ENCODE results near the gene DPEP1.
A peak's percentile ranks its signal among the peaks of the same experiment; 100 is the strongest.
"Not testable (repeated sequence)": the region's sequence is repeated elsewhere in the genome, so short reads cannot be mapped to it uniquely, and the experiment has no call there.

DPEP1 gene

GRCh38 chr16:89646270-89646669 lies 32.8 kb downstream of the DPEP1 start:
- DNase-seq (ENCODE audit: insufficient read length) (no peak), FAIRE-seq (no peak)
- no peak for TF ChIP-seq TAF1 (IDR thresholded peaks at IDR 0.05; ENCODE audit: borderline replicate concordance, low read depth, low read length)
- TF ChIP-seq POLR2A (IDR thresholded peaks at IDR 0.05; ENCODE audit: low read depth, low read length): no peak
- TF ChIP-seq POLR2AphosphoS5 (IDR thresholded peaks at IDR 0.05; ENCODE audit: low read depth, low read length): no peak

- no peak for TF ChIP-seq POLR2AphosphoS5 (IDR thresholded peaks at IDR 0.05; ENCODE audit: low read depth, low read length)
- no peak for TF ChIP-seq TAF1 (IDR thresholded peaks at IDR 0.05; ENCODE audit: borderline replicate concordance, low read depth, low read length)
- TF ChIP-seq POLR2A (IDR thresholded peaks at IDR 0.05; ENCODE audit: low read depth, low read length): no peak
- no peak for DNase-seq (ENCODE audit: insufficient read length)
- no peak for FAIRE-seq
Observed at GRCh38 chr16:89646906-89647305, 33.5 kb downstream of the DPEP1 start.

GRCh38 chr16:89651584-89651983 lies 38.1 kb downstream of the DPEP1 start:
- TF ChIP-seq POLR2AphosphoS5 (IDR thresholded peaks at IDR 0.05; ENCODE audit: low read depth, low read length) (no peak), TAF1 (IDR thresholded peaks at IDR 0.05; ENCODE audit: borderline replicate concordance, low read depth, low read length) (no peak), POLR2A (IDR thresholded peaks at IDR 0.05; ENCODE audit: low read depth, low read length) (no peak)
- DNase-seq (ENCODE audit: insufficient read length) (no peak), FAIRE-seq (no peak)

- FAIRE-seq: no peak
- TF ChIP-seq POLR2A (IDR thresholded peaks at IDR 0.05; ENCODE audit: low read depth, low read length): no peak
- no peak for TF ChIP-seq TAF1 (IDR thresholded peaks at IDR 0.05; ENCODE audit: borderline replicate concordance, low read depth, low read length)
- no peak for TF ChIP-seq POLR2AphosphoS5 (IDR thresholded peaks at IDR 0.05; ENCODE audit: low read depth, low read length)
- no peak for DNase-seq (ENCODE audit: insufficient read length)
Observed at GRCh38 chr16:89653656-89654295, 40.3 kb downstream of the DPEP1 start.

- TF ChIP-seq POLR2A (IDR thresholded peaks at IDR 0.05; ENCODE audit: low read depth, low read length): no peak
- TF ChIP-seq POLR2AphosphoS5 (IDR thresholded peaks at IDR 0.05; ENCODE audit: low read depth, low read length): no peak
- no peak for TF ChIP-seq TAF1 (IDR thresholded peaks at IDR 0.05; ENCODE audit: borderline replicate concordance, low read depth, low read length)
- FAIRE-seq (no peak), DNase-seq (ENCODE audit: insufficient read length) (no peak)
Observed at GRCh38 chr16:89655062-89655643, 41.7 kb downstream of the DPEP1 start.

GRCh38 chr16:89656435-89657121 lies 43.1 kb downstream of the DPEP1 start:
- DNase-seq (ENCODE audit: insufficient read length) (no peak), FAIRE-seq (no peak)
- TF ChIP-seq POLR2A (IDR thresholded peaks at IDR 0.05; ENCODE audit: low read depth, low read length): no peak
- no peak for TF ChIP-seq TAF1 (IDR thresholded peaks at IDR 0.05; ENCODE audit: borderline replicate concordance, low read depth, low read length)
- TF ChIP-seq POLR2AphosphoS5 (IDR thresholded peaks at IDR 0.05; ENCODE audit: low read depth, low read length): no peak

GRCh38 chr16:89657442-89658220 lies 44.2 kb downstream of the DPEP1 start, which contains the start of the genes CHMP1A and SPATA33:
TSS of gene CHMP1A (minus strand) at chr16:89657708. CDS start at chr16:89657588, 120 bp downstream.
TSS of gene SPATA33 (plus strand) at chr16:89657836. CDS start at chr16:89657912, 76 bp downstream.
- DNase-seq (ENCODE audit: insufficient read length): peak; percentile 96
- TF ChIP-seq POLR2A (IDR thresholded peaks at IDR 0.05; ENCODE audit: low read depth, low read length): peak; percentile 92
- peak; percentile 55; the same call in 1 of the 2 replicates for TF ChIP-seq TAF1 (IDR thresholded peaks at IDR 0.05; ENCODE audit: borderline replicate concordance, low read depth, low read length)
- peak; percentile 91 for TF ChIP-seq POLR2AphosphoS5 (IDR thresholded peaks at IDR 0.05; ENCODE audit: low read depth, low read length)
- FAIRE-seq: peak; percentile 86

GRCh38 chr16:89658221-89658879 lies 44.9 kb downstream of the DPEP1 start:
- TF ChIP-seq TAF1 (IDR thresholded peaks at IDR 0.05; ENCODE audit: borderline replicate concordance, low read depth, low read length): no peak
- no peak for TF ChIP-seq POLR2A (IDR thresholded peaks at IDR 0.05; ENCODE audit: low read depth, low read length)
- no peak for TF ChIP-seq POLR2AphosphoS5 (IDR thresholded peaks at IDR 0.05; ENCODE audit: low read depth, low read length)
- DNase-seq (ENCODE audit: insufficient read length) (no peak), FAIRE-seq (no peak)

GRCh38 chr16:89660146-89660545 lies 46.7 kb downstream of the DPEP1 start:
- no peak for DNase-seq (ENCODE audit: insufficient read length)
- FAIRE-seq: no peak
- TF ChIP-seq POLR2AphosphoS5 (IDR thresholded peaks at IDR 0.05; ENCODE audit: low read depth, low read length) (no peak), TAF1 (IDR thresholded peaks at IDR 0.05; ENCODE audit: borderline replicate concordance, low read depth, low read length) (no peak), POLR2A (IDR thresholded peaks at IDR 0.05; ENCODE audit: low read depth, low read length) (no peak)

GRCh38 chr16:89661215-89661614 lies 47.8 kb downstream of the DPEP1 start:
- DNase-seq (ENCODE audit: insufficient read length): no peak
- TF ChIP-seq POLR2A (IDR thresholded peaks at IDR 0.05; ENCODE audit: low read depth, low read length) (no peak), POLR2AphosphoS5 (IDR thresholded peaks at IDR 0.05; ENCODE audit: low read depth, low read length) (no peak), TAF1 (IDR thresholded peaks at IDR 0.05; ENCODE audit: borderline replicate concordance, low read depth, low read length) (no peak)
- no peak for FAIRE-seq

GRCh38 chr16:89664238-89664637 lies 50.8 kb downstream of the DPEP1 start:
- not testable (repeated sequence) for FAIRE-seq; DNase-seq (ENCODE audit: insufficient read length)

- peak; percentile 71 for FAIRE-seq
Observed at GRCh38 chr16:89667000-89667399, 53.6 kb downstream of the DPEP1 start.

More at GRCh38 chr16:89667000-89667399, 53.6 kb downstream of the DPEP1 start:
- not testable (repeated sequence) for DNase-seq (ENCODE audit: insufficient read length)
